ENCODE data around the gene DPYD.
"Not testable (repeated sequence)": the region's sequence is repeated elsewhere in the genome, so short reads cannot be mapped to it uniquely, and the experiment has no call there.

DPYD gene

GRCh38 chr1:97258597-97258996 is 662.2 kb downstream of the DPYD start:
- DNase-seq, result no peak

- DNase-seq, result no peak
These were observed 665.9 kb downstream of the DPYD start for GRCh38 chr1:97254731-97255463.

GRCh38 chr1:97252925-97253324 is 667.9 kb downstream of the DPYD start:
- DNase-seq, result no peak

- DNase-seq, result no peak
These were observed 668.8 kb downstream of the DPYD start for GRCh38 chr1:97252076-97252475.

- no peak for DNase-seq
These were observed 673.6 kb downstream of the DPYD start for GRCh38 chr1:97247196-97247595.

GRCh38 chr1:97245682-97246081 is 675.2 kb downstream of the DPYD start:
- no peak for DNase-seq

- no peak for DNase-seq
These were observed 675.8 kb downstream of the DPYD start for GRCh38 chr1:97245026-97245425.

- no peak for DNase-seq
These were observed 676.8 kb downstream of the DPYD start for GRCh38 chr1:97243973-97244560.

- DNase-seq, result no peak
These were observed 682.0 kb downstream of the DPYD start for GRCh38 chr1:97238816-97239215.

GRCh38 chr1:97231354-97231753 is 689.5 kb downstream of the DPYD start:
- DNase-seq, result not testable (repeated sequence)

GRCh38 chr1:97212671-97213070 is 708.2 kb downstream of the DPYD start:
- no peak for DNase-seq

- no peak for DNase-seq
These were observed 710.5 kb downstream of the DPYD start for GRCh38 chr1:97210307-97210706.

- no peak for DNase-seq
These were observed 711.4 kb downstream of the DPYD start for GRCh38 chr1:97209381-97209957.

- no peak for DNase-seq
These were observed 713.0 kb downstream of the DPYD start for GRCh38 chr1:97207868-97208267.

GRCh38 chr1:97204468-97204867 is 716.4 kb downstream of the DPYD start:
- no peak for DNase-seq

- DNase-seq, result no peak
These were observed 718.1 kb downstream of the DPYD start for GRCh38 chr1:97202481-97203380.

GRCh38 chr1:97201641-97202040 is 719.2 kb downstream of the DPYD start:
- DNase-seq, result no peak

- DNase-seq, result no peak
These were observed 720.2 kb downstream of the DPYD start for GRCh38 chr1:97200595-97200994.

GRCh38 chr1:97196825-97197516 is 723.9 kb downstream of the DPYD start:
- DNase-seq, result no peak

- no peak for DNase-seq
These were observed 727.8 kb downstream of the DPYD start for GRCh38 chr1:97192872-97193572.

GRCh38 chr1:97190326-97190725 is 730.5 kb downstream of the DPYD start:
- no peak for DNase-seq

- DNase-seq, result no peak
These were observed 734.5 kb downstream of the DPYD start for GRCh38 chr1:97186381-97186780.

All from activated effector memory CD4-positive, alpha-beta T cell treated with anti-CD3 and anti-CD28 coated beads, Interleukin-2, amount 50 U/mL, for 16 hours (primary cell).